Activated effector memory CD4-positive, alpha-beta T cell treated with Interleukin-2 at 50 U/mL for 16 hours (primary cell): ENCODE results near the gene TENT5C.
A peak's percentile ranks its signal among the peaks of the same experiment; 100 is the strongest.

Experiments used
- DNase-seq: peaks from one replicate; pipeline ENCODE4 v3.0.0-alpha.2; 2020

TENT5C gene

DNA sequence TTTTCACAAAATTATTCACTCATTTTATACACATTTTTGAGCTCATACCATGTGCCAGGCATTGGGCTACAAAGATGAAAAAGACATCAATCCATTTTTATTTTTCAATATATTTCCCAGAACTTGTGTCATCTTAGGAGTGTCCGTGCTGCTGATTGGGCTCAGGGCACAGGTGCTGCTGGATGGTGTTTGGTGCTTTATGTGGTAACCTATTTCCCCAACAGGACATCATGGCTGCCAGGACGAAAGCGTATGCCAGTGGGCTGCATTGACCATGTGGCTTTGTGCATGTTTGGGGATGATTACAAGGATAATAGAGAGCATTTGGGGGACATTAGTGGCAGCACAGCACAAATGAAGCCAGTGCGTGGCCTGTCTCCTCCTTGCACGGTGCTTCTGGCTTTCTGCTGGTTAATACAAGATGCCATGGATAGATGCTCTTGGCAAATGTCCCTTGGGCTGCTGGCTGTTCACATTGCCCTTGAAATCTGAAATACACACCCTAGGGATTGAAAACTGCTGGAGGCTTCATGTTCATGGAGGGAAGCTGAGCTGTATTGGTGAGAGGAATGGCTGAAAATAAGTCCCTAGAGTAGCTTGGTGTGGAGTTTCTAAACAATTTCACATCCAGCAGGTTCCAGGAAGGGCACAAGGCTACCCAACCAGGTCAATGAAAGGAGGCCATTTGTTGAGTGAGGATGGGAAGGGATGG is 52.3 kb downstream of the TENT5C start:
- no peak for DNase-seq

DNA sequence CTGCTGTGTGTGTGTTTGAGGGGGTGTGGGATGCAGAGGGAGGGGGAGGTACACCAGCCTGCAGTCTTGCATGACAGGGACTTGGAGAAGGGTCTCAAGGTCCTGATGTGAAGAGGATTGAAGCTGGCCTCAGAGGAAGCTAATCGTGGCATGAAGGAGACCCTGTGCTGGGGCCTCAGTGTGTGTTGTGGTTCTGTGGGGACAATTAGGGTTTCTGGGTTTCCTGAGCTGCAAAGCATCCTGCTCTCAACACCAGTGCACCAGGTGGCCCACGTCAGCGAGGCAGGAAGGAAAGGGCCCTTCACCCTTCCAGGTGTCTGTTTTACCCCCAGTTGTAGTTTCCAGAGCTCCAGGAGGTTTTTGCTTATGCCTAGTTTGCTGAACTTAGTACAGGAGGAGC is 52.8 kb downstream of the TENT5C start:
- peak; percentile 64 for DNase-seq

DNA sequence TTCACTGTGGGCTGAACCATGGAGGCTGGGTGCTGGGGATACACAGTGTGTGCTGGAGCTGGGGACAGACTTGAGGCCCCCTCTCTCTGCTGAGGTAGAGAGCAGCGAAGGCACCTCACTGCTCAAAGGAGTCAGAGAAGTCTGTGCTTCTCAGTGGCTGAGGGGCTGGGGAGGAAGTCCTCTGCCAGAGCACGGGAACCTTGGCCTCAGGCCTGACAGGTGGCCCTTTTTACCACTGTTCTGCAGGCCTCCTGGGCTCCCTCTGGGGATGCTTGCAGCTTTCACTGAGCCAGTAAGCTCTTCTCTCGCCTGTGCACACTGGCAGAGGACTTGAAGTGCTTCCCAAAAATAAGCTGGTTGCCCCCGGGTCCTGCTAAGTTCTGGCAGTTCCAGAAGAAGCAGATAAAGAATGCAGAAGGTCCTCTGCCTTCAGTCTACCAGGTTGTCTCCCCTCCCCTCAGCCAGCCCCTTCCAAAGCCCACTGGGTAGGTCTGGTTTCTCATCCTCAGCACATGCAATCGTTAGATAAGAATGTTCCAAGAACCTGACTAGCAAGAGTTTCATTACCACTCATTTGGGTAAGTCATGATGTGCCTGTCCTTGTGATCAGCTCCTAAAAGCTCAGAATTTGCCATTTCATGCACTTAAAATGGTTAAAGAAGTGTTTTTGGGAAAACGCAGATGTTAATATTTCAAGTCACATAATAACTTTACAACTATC is 53.9 kb downstream of the TENT5C start:
- no peak for DNase-seq

DNA sequence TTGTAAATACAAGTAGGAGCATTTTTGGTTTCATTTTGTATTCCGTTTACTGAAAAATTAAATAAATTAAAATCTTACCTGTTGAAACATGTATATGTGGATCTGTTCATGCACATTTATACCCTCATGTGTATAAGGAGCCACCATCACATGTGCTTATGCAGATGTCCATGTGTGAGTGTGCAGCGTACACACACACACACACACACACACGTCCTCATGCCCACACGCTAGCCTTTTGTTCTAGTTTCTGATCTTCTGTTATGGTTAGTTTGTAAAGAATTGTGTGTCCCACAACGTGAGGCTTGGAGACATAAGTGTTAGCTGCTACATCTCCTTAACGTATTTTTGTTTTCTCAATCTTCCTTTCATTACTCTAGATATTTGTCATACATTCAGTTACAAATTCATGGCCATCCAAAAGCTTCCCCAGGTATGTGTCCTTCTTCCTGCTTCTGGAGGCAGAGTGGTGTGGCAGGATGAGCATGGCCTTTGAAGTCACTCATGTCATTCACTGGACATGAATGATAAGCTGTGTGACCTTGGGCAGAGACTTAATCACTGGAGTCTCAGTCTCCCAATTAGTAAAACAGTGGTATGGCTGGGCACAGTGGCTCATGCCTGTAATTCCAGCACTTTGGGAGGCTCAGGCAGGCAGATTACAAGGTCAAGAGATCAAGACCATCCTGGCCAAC is 54.6 kb downstream of the TENT5C start:
- no peak for DNase-seq

DNA sequence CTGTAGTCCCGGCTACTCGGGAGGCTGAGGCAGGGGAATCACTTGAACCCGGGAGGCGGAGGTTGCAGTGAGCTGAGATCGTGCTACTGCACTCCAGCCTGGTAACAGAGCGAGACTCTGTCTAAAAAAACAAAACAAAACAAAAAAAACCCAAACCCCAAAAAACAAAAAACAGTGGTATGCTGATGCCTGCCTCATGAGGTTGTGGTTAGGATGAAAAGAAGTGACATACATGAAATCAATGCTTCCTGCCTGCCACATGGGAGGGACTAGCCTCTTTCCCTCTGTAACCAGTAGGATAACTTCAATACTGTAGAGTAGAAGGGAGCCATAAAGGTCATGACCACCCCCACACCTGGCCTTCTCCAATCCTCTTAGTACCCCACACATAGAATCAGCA is 55.2 kb downstream of the TENT5C start:
- no peak for DNase-seq

DNA sequence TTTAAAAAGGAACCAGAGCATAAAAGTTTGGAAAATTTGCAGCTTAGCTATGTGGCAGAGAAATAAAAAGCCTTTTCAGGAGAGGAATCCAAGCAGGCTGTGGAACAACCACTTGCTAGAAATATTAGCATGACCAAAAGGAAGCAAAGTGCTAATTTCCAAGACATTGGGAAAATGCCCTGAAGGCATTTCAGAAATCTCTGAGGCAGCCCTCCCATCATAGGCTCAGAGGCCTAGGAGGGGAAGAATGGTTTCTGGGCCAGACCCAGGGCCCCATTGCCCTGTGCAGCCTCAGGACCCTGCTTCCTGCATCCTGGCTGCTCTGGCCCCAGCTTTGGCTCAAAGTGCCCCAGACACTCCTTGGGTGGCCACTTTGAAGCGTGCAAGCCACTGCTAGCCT is 56.8 kb downstream of the TENT5C start:
- DNase-seq: no peak

DNA sequence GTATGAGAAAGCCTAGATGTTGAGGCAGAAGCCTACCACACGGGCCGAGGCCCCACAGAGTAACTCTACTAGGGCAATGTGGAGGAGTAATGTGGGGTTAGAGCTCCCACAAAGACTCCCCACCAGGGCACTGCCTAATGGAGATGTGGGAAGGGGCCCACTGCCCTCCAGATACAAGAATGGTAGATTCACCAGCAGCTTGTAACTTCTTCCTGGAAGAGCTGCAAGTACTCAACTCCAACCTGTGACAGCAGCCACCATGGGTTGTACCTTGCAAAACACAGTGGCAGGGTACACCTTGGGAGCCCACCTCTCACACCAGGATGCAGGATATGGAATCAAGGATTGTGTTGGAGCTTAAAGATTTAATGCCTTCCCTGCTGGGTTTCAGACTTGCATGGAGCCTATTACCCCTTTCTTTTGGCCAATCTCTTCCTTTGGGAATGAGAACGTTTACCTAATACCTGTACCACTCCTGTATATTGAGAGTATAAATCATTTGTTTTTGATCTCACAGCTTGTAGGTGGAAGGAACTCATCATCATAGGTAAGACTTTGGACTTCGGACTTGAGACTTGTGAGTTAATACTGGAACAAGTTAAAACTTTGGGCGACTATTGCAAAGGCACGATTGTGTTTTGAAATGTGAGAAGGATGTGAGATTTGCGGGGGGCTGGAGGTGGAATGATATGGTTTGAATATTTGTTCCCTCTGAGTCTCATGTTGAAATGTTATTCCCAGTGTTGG is 57.5 kb downstream of the TENT5C start:
- DNase-seq: no peak

DNA sequence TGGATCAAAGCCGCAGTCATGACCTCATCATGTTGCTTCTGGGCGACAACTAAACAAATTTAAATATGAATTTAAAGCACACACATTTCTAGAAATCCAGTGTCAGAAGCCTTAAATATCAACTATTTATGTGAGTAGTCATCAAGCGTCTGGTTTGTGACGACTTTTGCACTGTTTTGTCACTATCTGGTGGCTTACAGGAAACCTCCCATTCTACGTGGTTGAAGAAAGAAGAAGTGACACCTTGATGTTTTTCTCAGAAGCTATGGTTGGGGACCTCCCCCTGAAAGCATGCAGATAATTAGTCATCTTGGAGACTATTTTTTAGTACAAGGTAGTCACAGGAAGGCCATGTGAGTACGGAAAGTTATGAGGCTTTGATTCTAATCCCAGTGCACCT is 58.5 kb downstream of the TENT5C start:
- DNase-seq: no peak

DNA sequence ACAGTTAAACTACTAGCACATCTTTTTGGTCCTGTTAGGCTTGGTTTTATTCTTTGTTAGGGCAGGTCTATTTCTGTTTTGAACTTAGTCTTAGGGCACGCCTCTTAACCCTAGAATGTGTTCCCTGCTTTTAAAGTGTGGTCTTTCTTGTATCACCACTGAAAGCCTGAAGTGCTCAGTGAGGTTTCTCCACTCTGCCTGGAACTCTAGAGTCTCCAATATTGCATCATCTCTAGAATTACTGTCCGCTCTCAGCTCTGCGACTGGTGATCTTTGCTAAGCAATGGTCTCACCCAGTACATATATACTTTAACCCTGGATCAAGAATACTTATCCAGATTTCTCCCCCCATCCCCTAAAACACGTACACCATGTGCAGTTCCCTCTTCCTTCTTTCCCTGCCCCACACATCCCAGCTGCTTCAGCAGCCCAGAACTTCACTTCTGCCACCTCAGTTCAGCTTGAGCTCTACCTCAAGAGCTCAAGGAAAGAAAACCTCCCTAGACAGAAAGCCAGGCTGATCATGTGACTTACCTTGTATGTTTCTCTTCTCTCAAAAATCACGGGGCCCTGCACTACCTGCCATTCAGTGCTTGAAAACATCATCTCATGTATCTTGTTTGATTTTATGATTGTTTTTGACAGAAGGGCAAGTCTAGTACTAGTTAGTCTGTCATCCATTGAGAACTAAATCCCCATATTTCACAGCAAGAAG is 59.9 kb downstream of the TENT5C start:
- no peak for DNase-seq

DNA sequence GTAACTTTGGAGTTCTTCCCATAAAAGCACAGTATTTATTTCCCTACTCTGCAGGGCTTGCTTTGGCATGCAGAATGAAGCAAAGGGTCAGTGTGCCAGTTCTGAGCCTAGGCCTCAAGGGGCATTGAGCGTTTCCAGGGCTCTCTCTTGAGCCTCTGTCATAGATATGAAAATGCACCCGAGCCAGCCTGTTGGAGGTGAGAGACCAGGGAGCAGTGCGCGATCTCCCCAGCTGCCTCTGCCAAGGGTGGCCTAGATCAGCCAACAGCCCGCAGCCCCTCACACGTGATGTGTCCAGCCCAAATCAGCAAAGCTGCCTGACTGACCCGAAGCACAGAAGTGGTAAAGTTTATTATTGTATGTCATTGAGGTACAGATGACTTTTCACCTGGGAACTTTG is 63.7 kb downstream of the TENT5C start:
- no peak for DNase-seq

DNA sequence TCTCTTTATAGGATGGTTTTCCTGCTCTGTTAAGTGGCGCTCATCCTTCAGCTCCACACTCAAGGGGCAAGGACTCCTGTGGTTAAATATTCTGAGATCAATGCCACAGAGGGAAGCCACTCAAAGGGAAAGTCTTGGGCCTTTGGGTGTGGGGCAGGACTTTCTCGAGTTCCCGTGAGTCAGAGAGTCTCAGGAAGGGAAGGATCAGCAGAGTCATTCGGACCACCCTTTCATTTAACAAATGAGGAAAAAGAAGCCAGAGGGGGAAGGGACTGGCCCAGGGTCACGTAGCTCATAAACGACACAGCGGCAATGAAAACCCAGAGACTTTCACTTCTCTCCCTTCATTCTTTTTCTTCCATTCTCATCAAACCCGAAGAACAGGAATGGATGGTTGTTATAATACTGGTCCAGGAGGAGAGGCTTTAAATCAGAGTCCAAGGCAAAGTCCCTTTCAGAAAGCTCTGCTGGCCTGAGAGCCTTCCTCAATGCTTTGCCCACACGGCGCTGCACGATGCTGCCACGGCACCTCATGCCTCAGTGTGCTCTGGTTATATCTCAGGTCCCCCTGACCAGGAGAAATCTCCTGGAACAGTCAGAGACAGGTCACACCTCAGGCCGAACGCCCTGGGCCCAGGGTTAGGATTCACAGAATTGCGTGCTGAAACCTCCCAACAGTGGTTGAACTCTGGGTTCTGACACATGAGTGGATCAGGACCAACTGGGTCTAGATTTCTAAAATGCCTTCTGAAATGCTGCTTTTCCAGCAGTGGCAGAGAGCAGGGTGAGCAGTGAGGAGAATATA is 65.3 kb downstream of the TENT5C start:
- no peak for DNase-seq

DNA sequence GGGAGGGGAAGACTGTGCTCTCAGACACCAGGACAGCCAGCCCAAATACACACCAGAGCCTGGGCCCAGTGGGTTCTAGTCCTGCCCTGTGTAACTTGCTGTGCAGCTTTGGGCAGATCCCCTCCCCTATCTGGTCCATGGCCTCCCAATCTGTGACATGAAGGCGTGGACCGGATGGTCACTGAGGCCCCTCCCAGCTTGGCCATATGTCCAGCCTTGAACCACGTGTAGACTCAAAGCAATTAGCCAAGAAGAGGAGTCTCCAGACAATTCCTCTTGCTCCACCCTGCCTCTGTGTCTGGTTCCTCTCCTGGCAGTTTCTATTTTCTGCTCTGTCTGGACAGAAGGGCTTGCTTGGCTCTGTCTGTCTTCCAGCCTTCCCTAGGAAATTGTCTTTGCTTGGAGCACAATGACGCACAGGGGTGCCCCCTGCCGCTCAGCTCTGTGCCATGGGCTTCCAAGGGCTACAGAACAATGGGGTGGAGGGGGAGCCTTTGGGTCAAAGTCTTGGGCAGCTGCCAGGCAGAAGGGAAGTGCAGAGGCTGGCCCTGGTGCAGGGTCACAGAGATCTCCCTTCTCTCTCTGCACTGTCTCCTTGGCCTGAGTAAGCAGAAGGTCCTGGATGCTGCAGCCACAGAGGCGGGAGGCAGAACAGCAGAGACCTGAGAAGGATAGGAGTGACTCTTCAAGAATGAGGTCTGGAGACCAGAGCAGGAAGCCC is 66.1 kb downstream of the TENT5C start:
- no peak for DNase-seq

DNA sequence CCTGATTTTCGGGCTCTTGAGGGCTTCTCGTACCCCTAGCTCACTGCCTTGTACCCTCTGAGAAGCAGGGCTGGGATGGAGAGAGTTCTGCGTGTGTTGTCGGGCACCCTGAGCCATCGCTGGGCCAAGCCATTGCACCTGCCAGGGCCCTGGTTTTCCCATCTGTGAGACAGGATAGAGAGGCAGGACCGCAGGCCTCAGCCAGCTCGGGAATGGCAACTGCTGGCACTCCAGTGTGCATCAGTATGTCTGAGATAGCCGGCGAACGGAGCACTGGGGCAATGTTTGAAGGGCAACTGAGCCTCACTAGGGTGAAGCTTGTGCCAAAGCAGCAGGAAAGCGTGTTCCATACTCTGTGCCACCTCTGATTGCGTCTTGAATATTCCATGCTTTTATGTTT is 66.9 kb downstream of the TENT5C start:
- DNase-seq: no peak

DNA sequence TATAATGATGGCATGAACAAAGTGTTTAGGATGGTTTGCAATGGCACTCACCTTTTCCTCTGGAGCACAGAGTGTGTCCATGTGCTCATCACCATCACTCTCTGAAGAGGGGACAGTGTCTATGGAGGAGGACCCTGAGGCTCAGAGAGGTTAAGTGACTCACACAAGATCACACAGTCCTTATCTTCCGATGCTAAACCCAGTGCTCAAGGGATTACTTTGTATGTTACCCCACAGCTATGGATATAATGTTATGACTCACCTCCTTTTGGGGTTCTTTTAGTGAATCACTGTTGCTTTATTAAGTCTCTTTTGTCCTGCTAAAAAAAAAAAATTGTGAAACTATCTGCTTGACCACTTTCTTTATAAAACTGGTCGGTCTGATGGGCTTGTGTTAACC is 67.6 kb downstream of the TENT5C start:
- DNase-seq: no peak

DNA sequence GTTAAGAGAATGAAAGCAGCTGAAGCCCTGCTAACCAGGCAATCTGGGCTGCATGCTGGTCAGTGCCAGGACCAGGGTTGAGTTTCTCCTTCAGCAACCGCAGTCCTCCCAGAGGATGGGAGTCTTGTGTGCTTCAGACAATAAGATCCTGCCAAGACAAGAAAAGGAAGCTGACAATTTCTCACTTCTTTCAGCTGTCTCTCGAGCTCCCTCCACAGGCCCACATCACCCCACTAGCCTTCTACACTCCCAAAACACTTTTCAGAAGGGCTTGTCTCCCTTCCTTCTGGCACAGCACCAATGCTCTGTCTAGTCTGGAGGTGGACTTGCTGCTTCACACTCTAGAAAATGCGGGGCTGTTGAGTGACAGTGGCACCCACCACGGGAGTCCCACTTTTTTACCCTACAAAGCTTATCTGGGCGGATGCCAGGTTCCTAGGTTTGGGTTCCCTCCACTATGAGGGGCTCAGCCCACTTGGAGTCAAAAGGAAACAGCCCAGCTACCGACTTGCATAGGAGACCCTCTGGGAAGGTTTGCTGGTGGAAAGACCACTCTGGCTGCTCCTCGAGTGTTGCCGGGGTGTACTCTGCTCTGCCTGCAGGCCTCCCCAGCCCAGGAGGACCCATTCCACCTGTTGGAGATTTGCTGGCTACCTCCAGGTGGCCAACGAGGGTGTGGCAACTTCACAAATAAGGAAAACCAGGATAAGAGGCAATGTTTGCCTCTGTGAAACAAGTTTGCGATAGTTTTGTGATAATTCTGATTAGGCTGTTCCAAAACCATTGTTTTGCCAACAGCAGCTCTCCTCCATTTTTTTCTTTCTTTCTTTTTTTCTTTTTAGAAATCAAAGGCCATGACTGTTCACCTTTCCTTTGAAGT is 68.9 kb downstream of the TENT5C start:
- no peak for DNase-seq

DNA sequence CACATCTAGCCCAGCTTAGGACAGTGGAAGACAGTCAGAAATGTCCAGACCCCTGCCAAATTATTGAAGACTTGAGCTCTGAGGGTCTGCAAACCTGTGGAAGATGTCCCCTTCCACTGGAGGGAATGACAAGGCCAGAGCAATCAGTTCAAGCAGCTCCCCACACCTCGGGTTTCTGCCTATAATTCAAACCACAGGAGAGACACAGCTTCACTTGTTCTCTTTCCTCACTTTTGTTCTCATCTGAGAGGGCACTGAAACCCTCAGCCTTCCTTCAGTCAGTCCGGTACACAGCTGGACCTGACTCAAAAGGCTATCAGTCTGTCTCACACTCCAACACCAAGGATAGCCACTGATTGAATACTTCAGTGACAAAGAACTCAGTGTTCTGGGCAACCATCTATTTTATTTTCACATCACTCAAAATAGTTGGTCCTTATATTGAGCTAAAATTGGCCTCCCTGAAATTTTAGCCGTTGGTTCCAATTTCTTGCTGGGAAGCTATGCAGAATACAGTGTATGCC is 70.1 kb downstream of the TENT5C start:
- no peak for DNase-seq

DNA sequence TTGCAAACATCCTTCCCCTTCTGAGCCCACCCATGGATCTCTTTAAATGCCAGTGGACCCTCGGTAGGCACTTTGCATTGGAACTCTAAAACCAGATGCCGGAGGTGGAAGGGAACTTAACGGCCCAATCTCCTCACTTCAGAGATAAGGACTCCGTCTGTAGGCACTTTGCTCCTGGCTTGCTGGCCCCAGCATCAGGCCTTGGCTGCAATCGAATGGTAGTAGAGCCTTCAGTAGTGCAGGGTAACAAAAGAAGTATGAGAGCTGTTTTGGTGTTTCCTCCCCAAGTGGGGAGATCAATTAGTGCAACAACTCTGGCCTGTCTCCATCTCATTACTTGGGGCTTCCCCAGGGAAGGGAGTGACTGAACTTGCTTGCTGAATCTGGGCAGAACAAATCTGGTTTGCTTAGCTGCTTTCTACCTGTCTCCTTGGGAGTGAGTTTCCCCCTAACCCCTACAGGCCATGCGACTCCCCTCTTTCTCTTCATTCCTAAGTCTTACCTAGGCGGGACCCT is 70.8 kb downstream of the TENT5C start:
- DNase-seq: no peak
